H1 (cell line): ENCODE measurements around the gene COL26A1.

Experiments used
- POLR2A ChIP-seq, 2 experiments: IDR thresholded peaks; 1 replicate in 1 of 2; 2 replicates in 1 of 2; pipeline ENCODE4 v1.6.1; 2011; ENCODE audit warnings: low read depth in 2 of 2, low read length in 2 of 2, mild to moderate bottlenecking in 2 of 2; ENCODE audit errors: control extremely low read depth in 1 of 2
- TBP ChIP-seq: IDR thresholded peaks from 2 replicates; pipeline ENCODE4 v1.6.1; 2011; ENCODE audit warnings: low read depth, low read length, improper control_type of control experiment
- TF ChIP-seq, protein P1 (sequence below), 3 experiments: IDR thresholded peaks; 1 replicate in 2 of 3; 2 replicates in 1 of 3; pipeline versions ENCODE4 v1.5.1 to v1.6.1; 2011; ENCODE audit warnings: low read length in 3 of 3, mild to moderate bottlenecking in 3 of 3, inconsistent platforms in 2 of 3, low read depth in 1 of 3, moderate library complexity in 1 of 3; ENCODE audit not compliant: insufficient read depth in 1 of 3; ENCODE audit errors: control extremely low read depth in 1 of 3

DNA sequence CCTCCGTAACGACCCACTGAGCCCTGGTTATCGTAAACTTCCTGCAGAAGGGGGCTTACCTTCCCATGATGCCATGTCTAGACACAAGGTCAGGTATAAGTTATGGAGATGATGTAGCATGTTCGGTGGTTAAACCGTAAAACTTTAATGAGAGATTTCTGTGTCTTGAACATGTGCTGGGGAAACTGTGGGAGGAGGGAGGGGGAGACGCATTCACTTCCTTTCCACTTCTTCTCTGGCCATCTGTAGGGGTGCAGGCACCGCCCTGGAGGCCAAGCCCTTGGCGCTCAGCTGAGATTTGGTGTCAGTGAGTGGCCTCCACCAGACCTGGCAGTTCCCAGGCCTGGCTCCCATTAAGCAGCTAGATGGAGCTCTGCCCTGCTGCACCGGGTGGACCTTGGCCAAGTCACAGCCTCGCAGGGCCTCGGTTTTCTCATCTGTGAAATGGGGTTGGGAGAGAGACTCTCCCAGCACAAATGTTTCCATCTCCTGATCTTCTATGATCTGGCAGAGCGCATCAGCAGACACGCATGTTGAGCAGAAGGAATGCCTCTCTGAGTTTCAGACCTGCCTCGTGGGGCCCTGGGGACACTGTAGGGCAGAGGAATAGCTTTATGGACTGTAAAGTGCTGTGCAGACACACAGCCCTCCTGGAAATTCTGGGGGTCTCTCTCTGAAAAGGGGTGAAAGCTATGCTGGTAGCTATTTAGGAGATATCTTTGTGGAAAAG lies 106.0 kb downstream of the COL26A1 start:
- TF ChIP-seq POLR2A (IDR thresholded peaks at IDR 0.05; ENCODE audit: control extremely low read depth in 1 of 2, low read depth in 2 of 2, low read length in 2 of 2) (no peak), TBP (no peak)
- TF ChIP-seq, protein P1, sequence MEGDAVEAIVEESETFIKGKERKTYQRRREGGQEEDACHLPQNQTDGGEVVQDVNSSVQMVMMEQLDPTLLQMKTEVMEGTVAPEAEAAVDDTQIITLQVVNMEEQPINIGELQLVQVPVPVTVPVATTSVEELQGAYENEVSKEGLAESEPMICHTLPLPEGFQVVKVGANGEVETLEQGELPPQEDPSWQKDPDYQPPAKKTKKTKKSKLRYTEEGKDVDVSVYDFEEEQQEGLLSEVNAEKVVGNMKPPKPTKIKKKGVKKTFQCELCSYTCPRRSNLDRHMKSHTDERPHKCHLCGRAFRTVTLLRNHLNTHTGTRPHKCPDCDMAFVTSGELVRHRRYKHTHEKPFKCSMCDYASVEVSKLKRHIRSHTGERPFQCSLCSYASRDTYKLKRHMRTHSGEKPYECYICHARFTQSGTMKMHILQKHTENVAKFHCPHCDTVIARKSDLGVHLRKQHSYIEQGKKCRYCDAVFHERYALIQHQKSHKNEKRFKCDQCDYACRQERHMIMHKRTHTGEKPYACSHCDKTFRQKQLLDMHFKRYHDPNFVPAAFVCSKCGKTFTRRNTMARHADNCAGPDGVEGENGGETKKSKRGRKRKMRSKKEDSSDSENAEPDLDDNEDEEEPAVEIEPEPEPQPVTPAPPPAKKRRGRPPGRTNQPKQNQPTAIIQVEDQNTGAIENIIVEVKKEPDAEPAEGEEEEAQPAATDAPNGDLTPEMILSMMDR (IDR thresholded peaks at IDR 0.05; ENCODE audit: control extremely low read depth in 1 of 3, insufficient read depth in 1 of 3, low read depth in 1 of 3, low read length in 3 of 3): no peak
